ENCODE results near the gene KRTAP10-6. TPM values are rescaled to one million over a fixed set of nuclear protein-coding genes. Genes with fewer than 3 reads are reported as not detected.
A peak's percentile ranks its signal among the peaks of the same experiment; 100 is the strongest.

The KRTAP10-6 gene
- total and polyA plus RNA-seq, 2 of the 8 experiments (the other 6 are each of a cell fraction or from before 2014, with no cell fraction given), result 0.12 TPM; not detected in 1

DNA sequence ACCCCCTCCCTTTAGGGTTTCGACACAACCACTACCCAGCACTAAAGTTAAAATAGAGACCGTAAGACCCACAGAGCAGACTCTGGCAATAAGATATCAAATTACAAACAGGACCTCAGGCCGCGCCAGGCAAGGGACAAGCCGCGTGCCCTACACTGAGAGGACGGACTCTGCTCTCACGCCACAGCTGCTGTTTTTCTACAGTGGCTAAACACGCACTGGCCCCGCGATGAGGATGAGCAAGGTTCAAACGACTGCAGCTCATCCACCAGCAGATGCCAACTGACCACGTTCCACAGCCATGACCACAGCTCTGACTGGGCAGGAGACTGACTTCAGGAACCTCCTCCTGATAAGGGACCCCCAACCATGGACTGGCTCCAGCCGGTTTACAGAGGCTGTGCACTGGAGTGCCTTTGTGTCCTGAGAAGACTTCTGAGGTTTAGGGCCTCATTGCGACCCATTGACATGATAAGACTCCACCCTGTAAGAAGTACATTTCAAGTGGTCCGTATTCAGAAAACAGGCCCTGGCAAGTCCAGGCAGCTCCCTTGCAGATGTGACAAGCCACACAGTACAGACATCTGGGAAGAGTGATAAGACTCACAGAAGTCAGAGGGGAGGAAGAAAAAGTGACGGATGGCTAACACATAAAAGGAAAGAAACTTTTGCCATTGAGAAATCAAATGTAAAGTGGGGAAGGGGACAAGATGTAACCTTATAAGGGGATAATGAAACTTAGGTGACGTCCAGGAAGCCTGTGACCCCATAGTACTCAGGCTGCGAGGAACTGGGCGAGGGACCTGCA, 1.5 kb upstream of the KRTAP10-6 start:
- Histone ChIP-seq H3K27ac (ENCODE audit: low read depth, low read length) (no peak overlapping the region), H3K56ac (replicated peaks; ENCODE audit: insufficient read length, low read depth, low read length) (no peak overlapping the region), H4K5ac (ENCODE audit: insufficient read length, low read depth, low read length) (no peak overlapping the region), H4K20me1 (replicated peaks in 1 of 2; ENCODE audit: control insufficient read depth in 1 of 2, insufficient read depth in 2 of 2, low read length in 2 of 2) (no peaks in the 10 kb centered on the region), H2BK20ac (ENCODE audit: low read length) (peak overlapping the region; percentile 4; the same call in 1 of the 2 replicates), H3K4me3 (ENCODE audit: extremely low read depth in 1 of 4, insufficient read depth in 2 of 4, low read depth in 3 of 4, low read length in 4 of 4) (no peak overlapping the region), H3K18ac (ENCODE audit: extremely low read depth, low read length) (0 out of 2 replicates have a peak overlapping the region, but pooled peaks have one; percentile 39), H3K79me2 (ENCODE audit: control insufficient read depth in 1 of 2, insufficient read depth in 2 of 2, low read length in 2 of 2) (no peaks in the 10 kb centered on the region), H3K14ac (ENCODE audit: insufficient read length) (no peak overlapping the region), H3K9me3 (ENCODE audit: insufficient read depth in 2 of 2, low read depth in 1 of 2, low read length in 1 of 2) (no peaks in the 10 kb centered on the region), H3K23me2 (ENCODE audit: low read depth, low read length) (0 out of 2 replicates have a peak, but pooled peaks cover 4% of the 10 kb centered on the region), H3K27me3 (replicated peaks in 1 of 4; ENCODE audit: control insufficient read depth in 3 of 4, extremely low read depth in 1 of 4, insufficient read depth in 3 of 4, low read length in 3 of 4) (no peaks in the 10 kb centered on the region), H3K23ac (ENCODE audit: insufficient read length) (no peak overlapping the region), H4K8ac (ENCODE audit: extremely low read depth, insufficient read depth, low read length) (no peak overlapping the region), H3K4me2 (ENCODE audit: insufficient read depth in 1 of 2, low read depth in 2 of 2, low read length in 2 of 2) (no peak overlapping the region), H2BK120ac (replicated peaks; ENCODE audit: low read depth, low read length) (peak overlapping the region; percentile 58), H2BK12ac (ENCODE audit: low read depth, low read length) (peak overlapping the region; percentile 32; the same call in 1 of the 2 replicates), H3K4me1 (replicated peaks in 1 of 4; ENCODE audit: control insufficient read depth in 3 of 4, insufficient read depth in 4 of 4, low read length in 3 of 4) (peaks cover 2 to 20% (median 9%) of the 10 kb centered on the region in 4 experiments), H2AFZ (ENCODE audit: low read length) (no peak overlapping the region), H3K9ac (replicated peaks in 1 of 4; ENCODE audit: extremely low read depth in 1 of 4, low read depth in 3 of 4, low read length in 3 of 4) (no peak overlapping the region), H3K36me3 (ENCODE audit: control insufficient read depth in 2 of 4, insufficient read depth in 4 of 4, low read length in 3 of 4) (no peaks in the 10 kb centered on the region; a peak in 1 of 8 replicates), H4K91ac (replicated peaks; ENCODE audit: insufficient read length, low read length) (peak overlapping the region; percentile 72), H2AK5ac (ENCODE audit: low read depth, low read length) (no peak overlapping the region), H3K79me1 (ENCODE audit: low read depth, low read length) (no peaks in the 10 kb centered on the region), H2BK15ac (ENCODE audit: low read length) (no peak overlapping the region), H3K4ac (replicated peaks; ENCODE audit: insufficient read length, low read depth, low read length) (no peak overlapping the region), H2BK5ac (ENCODE audit: low read depth, low read length) (peak overlapping the region; percentile 46; the same call in 1 of the 2 replicates)
- FAIRE-seq (no peak), DNase-seq (ENCODE audit: low read depth in 1 of 2, low spot score in 2 of 2) (peak in 1 of 2 experiments; percentile 48)
- TF ChIP-seq, protein P1, sequence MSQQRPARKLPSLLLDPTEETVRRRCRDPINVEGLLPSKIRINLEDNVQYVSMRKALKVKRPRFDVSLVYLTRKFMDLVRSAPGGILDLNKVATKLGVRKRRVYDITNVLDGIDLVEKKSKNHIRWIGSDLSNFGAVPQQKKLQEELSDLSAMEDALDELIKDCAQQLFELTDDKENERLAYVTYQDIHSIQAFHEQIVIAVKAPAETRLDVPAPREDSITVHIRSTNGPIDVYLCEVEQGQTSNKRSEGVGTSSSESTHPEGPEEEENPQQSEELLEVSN (IDR thresholded peaks at IDR 0.05), result peak; percentile 52; the same call in 1 of the 2 replicates
- no peak for TF ChIP-seq POU5F1 (IDR thresholded peaks at IDR 0.05; ENCODE audit: low read depth, low read length)
- TF ChIP-seq, protein P2, sequence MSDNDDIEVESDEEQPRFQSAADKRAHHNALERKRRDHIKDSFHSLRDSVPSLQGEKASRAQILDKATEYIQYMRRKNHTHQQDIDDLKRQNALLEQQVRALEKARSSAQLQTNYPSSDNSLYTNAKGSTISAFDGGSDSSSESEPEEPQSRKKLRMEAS (IDR thresholded peaks at IDR 0.05), result peak; percentile 71
- ChIA-PET POLR2A (ENCODE audit: partially characterized antibody) (no interaction called here), CTCF (ENCODE audit: partially characterized antibody) (interaction anchor here (0.7 kb wide), 1 partner anchor 189 kb away, joined by 3 read pairs; no protein-coding TSS in a partner anchor)
- whole genome bisulfite sequencing, 2 experiments (ENCODE audit: extremely low coverage in 1 of 2, insufficient coverage in 1 of 2, insufficient read length in 1 of 2, insufficient replicate concordance in 2 of 2, low coverage in 1 of 2, low lambda C conversion rate in 2 of 2, missing lambda C conversion rate in 1 of 2), result 75% methylated on average over 20 of the region's 20 CpGs; no CpG with 5 or more reads in 1 of the 2 experiments
